MM.1S (cell line): ENCODE results near the gene ABHD16B.

Experiments used
- EZH2 ChIP-seq: fragments of 300-600 bp; sonication (generic); optimal IDR thresholded peaks from 2 replicates; pipeline ENCODE3; 2017; ENCODE audit warnings: low read depth, mild to moderate bottlenecking, antibody characterized with exemption, low read length, mixed read lengths
- TF ChIP-seq, protein P1 (sequence below): fragments of 300-600 bp; sonication (generic); IDR thresholded peaks from 2 replicates; pipeline ENCODE4 v1.5.1; 2016; ENCODE audit warnings: antibody characterized with exemption, low read length, mixed read lengths

DNA sequence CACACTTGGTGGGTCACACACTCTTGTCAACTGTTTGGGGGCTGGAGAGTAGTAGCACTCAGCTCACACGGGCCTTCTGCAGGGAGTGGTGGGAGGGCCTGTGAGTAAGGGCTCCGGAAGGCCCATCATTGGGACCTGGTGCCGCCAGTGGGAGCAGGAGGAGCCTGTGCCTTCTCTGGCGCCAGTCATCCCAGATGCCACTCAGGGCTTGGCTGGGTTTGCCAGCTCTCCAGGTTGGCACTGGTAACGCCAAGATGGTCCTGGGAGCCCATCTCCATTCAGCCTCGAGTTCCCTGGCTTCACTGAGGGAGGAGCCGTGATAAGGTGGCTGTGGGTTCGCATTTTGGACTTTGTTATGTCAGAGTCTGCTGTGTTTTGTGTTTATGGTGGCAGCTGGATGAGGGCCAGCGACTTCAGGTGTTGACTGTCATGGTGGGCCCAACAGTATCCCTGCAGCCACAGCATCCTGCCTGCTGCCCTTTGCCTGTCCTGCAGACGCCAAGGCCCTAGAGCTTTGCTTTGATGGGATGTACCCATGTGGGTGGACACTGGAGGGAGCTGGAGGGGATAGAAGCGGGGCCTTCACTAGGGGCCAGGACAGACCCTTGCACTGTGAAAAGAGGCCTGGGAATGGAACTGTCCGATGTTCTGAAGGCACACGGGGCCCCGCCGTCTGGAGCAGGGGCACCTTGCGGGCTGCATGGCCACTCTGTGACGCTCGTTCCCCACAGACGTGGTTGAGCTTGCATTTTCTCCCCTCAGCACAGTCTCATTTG is 20.3 kb downstream of the ABHD16B start:
- no peak for TF ChIP-seq EZH2
- TF ChIP-seq, protein P1, sequence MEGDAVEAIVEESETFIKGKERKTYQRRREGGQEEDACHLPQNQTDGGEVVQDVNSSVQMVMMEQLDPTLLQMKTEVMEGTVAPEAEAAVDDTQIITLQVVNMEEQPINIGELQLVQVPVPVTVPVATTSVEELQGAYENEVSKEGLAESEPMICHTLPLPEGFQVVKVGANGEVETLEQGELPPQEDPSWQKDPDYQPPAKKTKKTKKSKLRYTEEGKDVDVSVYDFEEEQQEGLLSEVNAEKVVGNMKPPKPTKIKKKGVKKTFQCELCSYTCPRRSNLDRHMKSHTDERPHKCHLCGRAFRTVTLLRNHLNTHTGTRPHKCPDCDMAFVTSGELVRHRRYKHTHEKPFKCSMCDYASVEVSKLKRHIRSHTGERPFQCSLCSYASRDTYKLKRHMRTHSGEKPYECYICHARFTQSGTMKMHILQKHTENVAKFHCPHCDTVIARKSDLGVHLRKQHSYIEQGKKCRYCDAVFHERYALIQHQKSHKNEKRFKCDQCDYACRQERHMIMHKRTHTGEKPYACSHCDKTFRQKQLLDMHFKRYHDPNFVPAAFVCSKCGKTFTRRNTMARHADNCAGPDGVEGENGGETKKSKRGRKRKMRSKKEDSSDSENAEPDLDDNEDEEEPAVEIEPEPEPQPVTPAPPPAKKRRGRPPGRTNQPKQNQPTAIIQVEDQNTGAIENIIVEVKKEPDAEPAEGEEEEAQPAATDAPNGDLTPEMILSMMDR: no peak
